Kidney glomerular epithelial cell (primary cell): ENCODE data around the gene PRPF39.
"Not testable (repeated sequence)": the region's sequence is repeated elsewhere in the genome, so short reads cannot be mapped to it uniquely, and the experiment has no call there.

Experiments
- DNase-seq: peaks from one replicate; lab custom pipeline; 2025; lab: John Stamatoyannopoulos, UW

PRPF39 gene

DNA sequence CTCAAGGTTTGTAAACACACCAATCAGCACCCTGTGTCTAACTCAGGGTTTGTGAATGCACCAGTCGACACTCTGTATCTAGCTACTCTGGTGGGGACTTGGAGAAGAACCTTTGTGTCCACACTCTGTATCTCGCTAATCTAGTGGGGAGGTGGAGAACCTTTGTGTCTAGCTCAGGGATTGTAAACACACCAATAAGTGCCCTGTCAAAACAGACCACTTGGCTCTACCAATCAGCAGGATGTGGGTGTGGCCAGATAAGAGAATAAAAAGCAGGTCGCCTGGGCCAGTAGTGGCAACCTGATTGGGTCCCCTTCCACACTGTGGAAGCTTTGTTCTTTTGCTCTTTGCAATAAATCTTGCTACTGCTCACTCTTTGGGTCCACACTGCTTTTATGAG is 2.8 kb upstream of the PRPF39 start:
- DNase-seq, result not testable (repeated sequence)

- DNase-seq, result no peak
Observed at GRCh38 chr14:45082420-45082819, 1.5 kb upstream of the PRPF39 start.

- DNase-seq, result no peak
Observed at GRCh38 chr14:45083617-45083975, 320 bp upstream of the PRPF39 start.

GRCh38 chr14:45084946-45085346 is 1.0 kb downstream of the PRPF39 start:
- peak; percentile 29 for DNase-seq

DNA sequence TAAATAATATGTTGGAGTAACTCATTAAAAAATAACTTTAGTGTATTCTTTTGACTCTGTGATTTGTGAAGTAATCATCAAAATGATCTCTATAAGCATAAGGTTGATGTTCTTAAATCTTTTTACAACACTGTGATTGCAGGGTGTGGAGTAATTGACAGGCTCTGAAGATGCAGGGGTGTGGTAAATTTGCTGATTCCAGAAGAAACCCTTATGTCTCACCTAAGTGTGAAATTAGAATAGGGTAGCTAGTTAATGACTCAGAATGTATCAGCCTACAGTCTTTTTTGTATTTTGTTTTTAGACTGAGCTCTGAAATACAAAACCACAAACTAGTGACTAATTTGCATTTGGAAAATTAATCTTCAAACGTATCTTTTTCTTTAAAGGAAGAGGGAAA is 5.9 kb downstream of the PRPF39 start:
- peak; percentile 46 for DNase-seq

GRCh38 chr14:45091710-45092109 is 7.8 kb downstream of the PRPF39 start:
- peak; percentile 9 for DNase-seq

GRCh38 chr14:45094275-45094674 is 10.4 kb downstream of the PRPF39 start:
- DNase-seq, result no peak

DNA sequence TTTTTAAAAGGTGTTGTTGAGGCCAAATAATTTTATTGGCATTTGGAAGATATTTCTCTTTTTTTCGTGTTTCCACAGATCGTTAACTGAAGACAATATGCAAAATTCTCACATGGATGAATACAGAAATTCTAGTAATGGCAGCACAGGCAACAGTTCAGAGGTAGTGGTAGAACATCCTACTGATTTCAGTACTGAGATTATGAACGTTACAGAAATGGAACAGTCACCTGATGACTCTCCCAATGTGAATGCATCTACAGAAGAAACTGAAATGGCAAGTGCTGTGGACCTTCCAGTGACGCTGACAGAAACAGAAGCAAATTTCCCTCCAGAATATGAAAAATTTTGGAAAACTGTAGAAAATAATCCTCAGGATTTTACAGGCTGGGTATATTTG is 11.2 kb downstream of the PRPF39 start:
- no peak for DNase-seq

DNA sequence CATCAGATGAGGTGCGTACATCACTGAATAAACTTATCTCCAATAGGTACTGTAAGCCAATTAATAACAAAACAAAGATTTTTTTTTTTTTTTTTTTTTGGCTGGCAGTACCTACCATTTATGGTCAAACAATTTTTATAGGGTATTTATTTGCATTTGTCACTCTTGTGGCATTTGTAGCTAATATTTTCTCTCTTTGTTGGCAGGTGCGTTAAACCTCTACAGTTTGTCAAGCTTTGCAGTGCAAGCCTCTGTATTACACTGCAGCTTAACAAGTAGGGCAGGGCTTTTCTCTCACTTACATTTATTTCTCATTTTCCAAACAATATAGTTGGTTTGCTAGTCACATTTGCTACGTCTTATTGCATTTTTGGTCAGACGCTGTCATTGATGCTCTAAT is 12.3 kb downstream of the PRPF39 start:
- no peak for DNase-seq

GRCh38 chr14:45103806-45104205 is 19.9 kb downstream of the PRPF39 start:
- no peak for DNase-seq

DNA sequence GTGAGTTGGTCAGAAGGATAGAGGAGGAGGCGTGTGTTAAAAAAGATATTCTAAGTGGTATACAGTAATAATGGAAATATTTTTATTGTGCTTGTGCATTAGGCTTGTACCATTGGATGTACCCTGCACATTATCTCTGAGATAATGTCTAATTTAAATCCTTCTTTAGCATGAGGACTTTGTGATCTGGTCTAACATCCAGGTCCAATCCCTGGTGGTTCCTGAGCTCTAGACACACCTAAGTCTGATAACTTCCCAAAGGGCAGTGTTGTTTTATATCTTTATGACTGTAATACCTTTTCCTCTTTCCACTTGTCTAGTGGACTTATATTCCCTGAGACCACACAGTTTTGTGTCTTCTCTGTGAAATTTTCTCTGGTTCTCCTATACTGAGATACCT is 20.6 kb downstream of the PRPF39 start:
- no peak for DNase-seq

GRCh38 chr14:45112896-45113781 is 29.2 kb downstream of the PRPF39 start:
- DNase-seq, result no peak

- no peak for DNase-seq
Observed at GRCh38 chr14:45114327-45114726, 30.4 kb downstream of the PRPF39 start.

DNA sequence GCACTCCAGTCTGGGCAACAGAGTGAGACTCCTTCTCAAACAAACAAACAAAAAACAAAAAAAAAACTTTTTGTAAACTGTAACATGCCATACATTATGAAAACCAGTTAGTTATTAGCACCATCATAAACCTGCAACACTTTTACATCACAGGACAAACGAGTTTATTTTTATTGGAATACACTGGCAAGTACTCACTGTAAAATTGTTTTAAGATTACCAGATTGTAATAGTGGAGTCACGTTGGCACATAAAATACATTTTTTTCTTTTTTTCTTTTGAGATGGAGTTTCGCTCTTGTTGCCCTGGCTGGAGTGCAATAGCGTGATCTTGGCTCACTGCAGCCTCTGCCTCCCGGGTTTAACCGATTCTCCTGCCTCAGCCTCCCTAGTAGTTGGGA is 34.7 kb downstream of the PRPF39 start:
- no peak for DNase-seq

GRCh38 chr14:45120096-45120495 is 36.2 kb downstream of the PRPF39 start:
- no peak for DNase-seq

DNA sequence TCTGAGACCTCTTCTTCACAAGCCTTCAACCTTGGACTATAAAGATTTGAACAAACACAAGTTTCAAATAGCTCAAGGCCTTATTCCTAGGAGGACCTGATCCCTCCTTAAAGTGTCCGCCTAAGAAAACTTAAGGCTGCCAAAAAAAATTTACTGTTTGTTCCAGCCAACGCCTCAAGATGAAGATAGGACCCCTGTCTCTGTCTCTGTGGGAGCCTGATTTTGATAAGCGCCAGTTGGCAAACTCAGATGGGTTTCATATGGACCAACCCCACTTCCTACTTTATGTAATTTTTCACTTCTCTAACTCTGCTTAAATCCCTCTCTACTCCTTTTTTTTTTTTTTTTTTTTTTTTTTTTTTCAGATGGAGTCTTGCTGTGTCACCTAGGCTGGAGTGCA is 39.4 kb downstream of the PRPF39 start:
- DNase-seq, result no peak

DNA sequence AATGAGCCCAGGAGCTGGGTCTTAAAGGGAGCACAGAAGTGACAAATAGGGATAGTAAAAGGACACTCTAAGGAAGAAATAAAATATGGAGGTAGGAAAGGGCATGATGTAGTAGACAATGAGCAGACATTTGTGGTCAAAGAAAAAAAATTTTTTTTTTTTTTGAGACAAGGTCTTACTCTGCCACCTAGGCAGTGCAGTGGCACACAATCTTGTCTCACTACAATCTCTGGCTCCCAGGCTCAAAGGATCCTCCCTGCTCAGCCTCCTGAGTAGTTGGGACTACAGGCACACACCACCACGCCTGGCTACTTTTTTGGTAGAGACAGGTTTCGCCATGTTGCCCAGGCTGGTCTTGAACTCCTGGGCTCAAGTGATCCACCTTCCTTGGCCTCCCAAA is 41.8 kb downstream of the PRPF39 start:
- no peak for DNase-seq

DNA sequence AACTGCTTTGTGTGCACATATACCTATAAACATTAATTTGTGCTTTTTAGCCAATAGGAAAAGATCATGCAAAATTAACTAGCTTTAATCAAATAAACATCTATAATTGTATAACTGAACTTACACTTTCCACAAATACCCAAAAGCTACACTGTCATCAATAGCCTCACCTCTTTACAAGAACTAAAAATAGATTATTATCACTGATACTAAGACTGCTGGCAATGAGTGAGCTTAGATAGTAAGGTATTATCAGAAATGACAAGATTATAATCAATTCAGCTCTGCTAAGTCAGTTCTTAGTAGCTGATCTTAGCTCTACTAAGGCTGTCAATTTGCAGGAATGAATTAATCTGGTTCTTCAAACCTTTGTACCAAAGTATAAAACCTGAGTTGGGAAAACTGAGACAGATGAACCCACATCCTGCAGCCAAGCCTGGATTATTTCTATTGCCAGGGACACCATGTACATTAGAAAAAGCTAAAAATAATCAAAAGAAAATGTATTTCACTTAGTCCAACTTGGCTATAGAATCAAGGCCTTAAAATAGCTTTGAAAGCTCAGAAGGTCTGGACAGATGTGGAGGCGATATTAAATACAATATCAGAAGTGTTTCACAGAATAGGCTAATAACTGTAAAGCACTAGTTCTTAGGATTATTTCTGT is 45.2 kb downstream of the PRPF39 start:
- DNase-seq, result no peak

DNA sequence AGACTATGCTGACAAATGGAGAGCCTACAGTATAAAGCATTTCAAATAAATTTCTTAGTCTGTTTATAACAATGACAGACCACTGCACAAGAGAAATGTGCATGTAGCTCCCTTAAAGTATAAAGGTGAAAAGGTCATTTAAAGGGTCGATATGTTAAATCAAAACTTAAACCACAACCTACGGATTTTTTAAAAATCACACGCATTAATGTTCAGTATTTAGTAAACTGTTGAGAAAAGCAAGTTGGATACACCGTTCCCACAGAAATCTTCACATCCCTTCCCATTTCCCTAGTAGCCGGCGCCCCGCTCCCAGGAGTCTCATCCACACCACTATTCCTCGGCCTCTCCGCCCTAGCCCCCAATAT is 49.8 kb downstream of the PRPF39 start:
- no peak for DNase-seq

- DNase-seq, result peak; percentile 97
Observed at GRCh38 chr14:45134051-45134958, 50.4 kb downstream of the PRPF39 start, which contains the start of gene FKBP3. FKBP3 (minus strand) TSS chr14:45134481; CDS start chr14:45134456, 25 bp downstream.

GRCh38 chr14:45135156-45135555 is 51.2 kb downstream of the PRPF39 start:
- peak; percentile 41 for DNase-seq

GRCh38 chr14:45135659-45136395 is 51.9 kb downstream of the PRPF39 start, which contains the start of gene FANCM:
FANCM (plus strand) TSS chr14:45135930; CDS start chr14:45136032, 102 bp downstream.
- peak; percentile 97 for DNase-seq
